ENCODE results near the gene FOXO6. TPM values are rescaled to one million over a fixed set of nuclear protein-coding genes. Genes with fewer than 3 reads are reported as not detected.
A peak's percentile ranks its signal among the peaks of the same experiment; 100 is the strongest.

FOXO6 gene
- total and polyA plus RNA-seq, 10 of the 15 experiments (the other 5 are each of a cell fraction or from before 2014, with no cell fraction given), result 0.37 TPM; not detected in 9

DNA sequence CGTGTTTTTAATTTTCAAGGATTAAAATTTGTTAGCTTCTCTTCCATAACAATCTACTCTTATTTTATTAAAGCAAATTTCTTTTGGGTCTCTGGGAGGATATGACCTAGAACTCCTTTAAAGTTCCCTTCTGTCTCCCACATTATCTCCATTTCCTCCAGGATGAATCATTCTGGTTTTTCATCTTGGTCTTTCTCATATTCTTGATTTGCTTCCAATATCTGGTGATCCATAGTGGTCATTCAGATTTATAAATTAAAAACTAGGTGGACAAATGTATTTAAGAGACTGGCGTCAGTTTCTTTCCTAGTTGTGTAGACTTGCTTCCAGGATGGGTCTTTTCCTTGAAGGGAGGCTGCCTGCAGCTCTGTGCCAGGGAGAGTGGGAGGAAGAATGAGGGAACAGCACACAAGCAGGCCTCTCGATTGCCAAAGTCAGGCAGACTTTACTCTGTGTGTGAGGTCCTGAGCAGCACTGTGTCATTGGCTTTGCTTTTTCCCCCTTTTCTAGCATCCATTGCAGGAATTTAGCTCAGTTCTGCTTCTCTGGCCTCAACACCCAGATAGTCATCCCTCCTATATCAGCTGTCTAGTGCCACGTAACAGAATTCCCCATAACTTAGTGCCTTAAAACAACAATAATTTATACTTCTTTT lies 48.1 kb upstream of the FOXO6 start:
- in situ Hi-C loops (cut with MboI), result no loop called here
- Histone ChIP-seq H3K4me3 (no peak overlapping the region), H3K9ac (ENCODE audit: control insufficient read depth, insufficient read depth, low read length) (no peak overlapping the region), H3K4me1 (ENCODE audit: control insufficient read depth, insufficient read depth, low read length) (no peaks in the 10 kb centered on the region), H3K36me3 (ENCODE audit: control insufficient read depth in 2 of 2, insufficient read depth in 2 of 2, low read length in 1 of 2) (no peaks in the 10 kb centered on the region), H3K9me3 (replicated peaks; ENCODE audit: control insufficient read depth, insufficient read depth, low read length) (peaks cover 1% of the 10 kb centered on the region; the same call in 2 of the 3 replicates), H3K27ac (ENCODE audit: control insufficient read depth, insufficient read depth) (no peak overlapping the region), H4K20me1 (ENCODE audit: control insufficient read depth, insufficient read depth) (no peaks in the 10 kb centered on the region), H2AFZ (ENCODE audit: control insufficient read depth, low read depth, low read length) (no peak overlapping the region), H3K27me3 (replicated peaks in 1 of 2; ENCODE audit: control insufficient read depth in 2 of 2, insufficient read depth in 2 of 2, low read length in 1 of 2) (no peaks in the 10 kb centered on the region; a peak in 2 of 4 replicates), H3K79me2 (ENCODE audit: control insufficient read depth, insufficient read depth, low read length) (no peaks in the 10 kb centered on the region), H3K4me2 (ENCODE audit: control insufficient read depth, insufficient read depth) (no peak overlapping the region)
- ChIA-PET SMC1A (ENCODE audit: uncharacterized antibody, unreplicated experiment) (interaction anchor here (0.9 to 1.8 kb wide), 6 partner anchors 9 to 437 kb away, joined by 3 to 9 read pairs (median 4); no protein-coding TSS in a partner anchor), POLR2A (no interaction called here), RAD21 (ENCODE audit: unreplicated experiment) (interaction anchor here (1.1 to 1.4 kb wide), 2 partner anchors 11 to 104 kb away, joined by 3 to 7 read pairs; no protein-coding TSS in a partner anchor), CTCF (interaction anchor here (0.7 to 12.7 kb wide), 10 partner anchors 10 to 138 kb away, joined by 3 to 261 read pairs (median 6); no protein-coding TSS in a partner anchor)
- TF ChIP-seq CREB1 (IDR thresholded peaks at IDR 0.05; ENCODE audit: low read depth), result no peak
- TF ChIP-seq TCF12 (IDR thresholded peaks at IDR 0.05; ENCODE audit: low read depth, low read length), result no peak
- no peak for TF ChIP-seq EGR1 (IDR thresholded peaks at IDR 0.05; ENCODE audit: borderline replicate concordance in 1 of 2, low read depth in 2 of 2, low read length in 2 of 2)
- TF ChIP-seq FOXM1 (IDR thresholded peaks at IDR 0.05; ENCODE audit: low read depth, low read length), result no peak
- TF ChIP-seq MTA3 (IDR thresholded peaks at IDR 0.05; ENCODE audit: borderline replicate concordance, low read length), result no peak
- ATAC-seq (no peak), DNase-seq (ENCODE audit: low read depth, low spot score) (no peak), FAIRE-seq (no peak)
- 42% methylated on average over 4 of the region's 4 CpGs for WGBS (ENCODE audit: insufficient coverage, insufficient replicate concordance, low lambda C conversion rate, missing lambda C conversion rate)
- no TSS peak for BruUV-seq (replicated peaks)
- intact Hi-C loops (cut with micrococcal nuclease; ENCODE audit: unreplicated experiment), result no loop called here

GRCh38 chr1:41313661-41314131 lies 47.5 kb upstream of the FOXO6 start:
- Histone ChIP-seq H3K4me1 (ENCODE audit: control insufficient read depth, insufficient read depth, low read length) (no peaks in the 10 kb centered on the region), H3K79me2 (ENCODE audit: control insufficient read depth, insufficient read depth, low read length) (no peaks in the 10 kb centered on the region), H3K27ac (ENCODE audit: control insufficient read depth, insufficient read depth) (no peak overlapping the region), H3K36me3 (ENCODE audit: control insufficient read depth in 2 of 2, insufficient read depth in 2 of 2, low read length in 1 of 2) (no peaks in the 10 kb centered on the region), H3K4me3 (no peak overlapping the region), H3K4me2 (ENCODE audit: control insufficient read depth, insufficient read depth) (no peak overlapping the region), H2AFZ (ENCODE audit: control insufficient read depth, low read depth, low read length) (no peak overlapping the region), H3K27me3 (replicated peaks in 1 of 2; ENCODE audit: control insufficient read depth in 2 of 2, insufficient read depth in 2 of 2, low read length in 1 of 2) (no peaks in the 10 kb centered on the region; a peak in 2 of 4 replicates), H3K9me3 (replicated peaks; ENCODE audit: control insufficient read depth, insufficient read depth, low read length) (no peaks in the 10 kb centered on the region; the same call in 2 of the 3 replicates), H4K20me1 (ENCODE audit: control insufficient read depth, insufficient read depth) (no peaks in the 10 kb centered on the region), H3K9ac (ENCODE audit: control insufficient read depth, insufficient read depth, low read length) (no peak overlapping the region)
- CTCF ChIA-PET, result interaction anchor here (0.9 to 12.7 kb wide), 9 partner anchors 9 to 119 kb away, joined by 3 to 261 read pairs (median 7); no protein-coding TSS in a partner anchor
- RAD21 ChIA-PET (ENCODE audit: unreplicated experiment), result interaction anchor here (1.1 to 1.7 kb wide), 3 partner anchors 11 to 104 kb away, joined by 3 to 7 read pairs (median 7); no protein-coding TSS in a partner anchor
- SMC1A ChIA-PET (ENCODE audit: uncharacterized antibody, unreplicated experiment), result interaction anchor here (0.9 to 1.8 kb wide), 6 partner anchors 8 to 438 kb away, joined by 3 to 9 read pairs (median 4); no protein-coding TSS in a partner anchor
- POLR2A ChIA-PET, result no interaction called here
- intact Hi-C loops (cut with micrococcal nuclease; ENCODE audit: unreplicated experiment), result no loop called here
- whole genome bisulfite sequencing (ENCODE audit: insufficient coverage, insufficient replicate concordance, low lambda C conversion rate, missing lambda C conversion rate), result 28% methylated on average over 7 of the region's 7 CpGs
- DNase-seq (ENCODE audit: low read depth, low spot score) (no peak), FAIRE-seq (no peak), ATAC-seq (peak; percentile 78)
- BruUV-seq (replicated peaks), result no TSS peak
- in situ Hi-C loops (cut with MboI), result no loop called here
- TF ChIP-seq WRNIP1 (IDR thresholded peaks at IDR 0.05; ENCODE audit: borderline replicate concordance, low read depth, low read length) (no peak), RB1 (IDR thresholded peaks at IDR 0.05; ENCODE audit: borderline replicate concordance) (no peak), FOXK2 (IDR thresholded peaks at IDR 0.05) (no peak), SMC3 (IDR thresholded peaks at IDR 0.05; ENCODE audit: borderline replicate concordance, low read length) (no peak), SREBF2 (IDR thresholded peaks at IDR 0.05; ENCODE audit: low read length) (no peak), SMAD5 (IDR thresholded peaks at IDR 0.05; ENCODE audit: low read depth) (no peak)
- TF ChIP-seq, protein P1, sequence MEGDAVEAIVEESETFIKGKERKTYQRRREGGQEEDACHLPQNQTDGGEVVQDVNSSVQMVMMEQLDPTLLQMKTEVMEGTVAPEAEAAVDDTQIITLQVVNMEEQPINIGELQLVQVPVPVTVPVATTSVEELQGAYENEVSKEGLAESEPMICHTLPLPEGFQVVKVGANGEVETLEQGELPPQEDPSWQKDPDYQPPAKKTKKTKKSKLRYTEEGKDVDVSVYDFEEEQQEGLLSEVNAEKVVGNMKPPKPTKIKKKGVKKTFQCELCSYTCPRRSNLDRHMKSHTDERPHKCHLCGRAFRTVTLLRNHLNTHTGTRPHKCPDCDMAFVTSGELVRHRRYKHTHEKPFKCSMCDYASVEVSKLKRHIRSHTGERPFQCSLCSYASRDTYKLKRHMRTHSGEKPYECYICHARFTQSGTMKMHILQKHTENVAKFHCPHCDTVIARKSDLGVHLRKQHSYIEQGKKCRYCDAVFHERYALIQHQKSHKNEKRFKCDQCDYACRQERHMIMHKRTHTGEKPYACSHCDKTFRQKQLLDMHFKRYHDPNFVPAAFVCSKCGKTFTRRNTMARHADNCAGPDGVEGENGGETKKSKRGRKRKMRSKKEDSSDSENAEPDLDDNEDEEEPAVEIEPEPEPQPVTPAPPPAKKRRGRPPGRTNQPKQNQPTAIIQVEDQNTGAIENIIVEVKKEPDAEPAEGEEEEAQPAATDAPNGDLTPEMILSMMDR (IDR thresholded peaks at IDR 0.05 in 2 of 3, conservative IDR thresholded peaks at IDR 0.05 in 1 of 3; ENCODE audit: control insufficient read depth in 2 of 3, extremely low read depth in 1 of 3, insufficient read depth in 1 of 3, low read depth in 3 of 3, low read length in 3 of 3), result peak; percentile 46 to 71 (median 62)
